Lower lobe of right lung (tissue), 2 donors: ENCODE measurements around the gene SWT1. TPM values are rescaled to one million over a fixed set of nuclear protein-coding genes. Genes with fewer than 3 reads are reported as not detected.

Experiments
- ATAC-seq, 2 donors: fragments of 200-7000 bp; cut with Tn5 transposase; one replicate each; pipeline ENCODE4 v1.9.1; 2020 to 2022; ENCODE audit warnings: mild to moderate bottlenecking in 2 of 2, moderate library complexity in 2 of 2
- DNase-seq: peaks from one replicate; pipeline ENCODE4 v3.0.0-alpha.2; 2020
- H3K27ac ChIP-seq: fragments of 200-600 bp; one replicate; pipeline ENCODE4 v1.8.0; 2022
- H3K27me3 ChIP-seq: fragments of 200-600 bp; one replicate; pipeline ENCODE4 v1.8.0; 2022; ENCODE audit warnings: low read depth
- H3K36me3 ChIP-seq: fragments of 200-600 bp; one replicate; pipeline ENCODE4 v1.8.0; 2022; ENCODE audit warnings: mild to moderate bottlenecking
- H3K4me1 ChIP-seq: fragments of 200-600 bp; one replicate; pipeline ENCODE4 v1.8.0; 2022
- H3K4me3 ChIP-seq: fragments of 200-600 bp; one replicate; pipeline ENCODE4 v1.8.0; 2022; ENCODE audit warnings: mild to moderate bottlenecking
- H3K9me3 ChIP-seq: fragments of 200-600 bp; one replicate; pipeline ENCODE4 v1.8.0; 2022
- CTCF ChIP-seq: fragments of 200-600 bp; IDR thresholded peaks from one replicate; pipeline ENCODE4 v1.8.0; 2022; ENCODE audit warnings: antibody characterized with exemption, mild to moderate bottlenecking
- intact Hi-C: fragments of 100-400 bp; cut with DNase I; formaldehyde crosslinking; loops from one replicate; pipeline ENCODE4 v1.11.0; 2022
- total RNA-seq: library from RNA; stranded (reverse); fragmentation: NEBNext Ultra II Directional; extraction: Animal tissue kit (Norgen Biotek cat#: 25700); gene quantifications from one replicate; pipeline ENCODE4 v1.2.1, GENCODE V29; 2021
- donor health status: DM: no; HTN: yes; CAD: no; lungs with severe emphysema.

SWT1 gene
- total RNA-seq, 1 donor from 2014 or later = 7.4 TPM

- peak; percentile 64 for DNase-seq
- no peaks in the 10 kb centered on the region for H3K9me3 ChIP-seq
- TF ChIP-seq CTCF = no peak
- H3K4me1 ChIP-seq = peaks cover 12% of the 10 kb centered on the region
- H3K4me3 ChIP-seq = no peak overlapping the region
- no peaks in the 10 kb centered on the region for H3K36me3 ChIP-seq
- ATAC-seq = peak; percentile 86 to 88
- peak overlapping the region; percentile 51 for H3K27ac ChIP-seq
- intact Hi-C loops = no loop called here
- H3K27me3 ChIP-seq = no peaks in the 10 kb centered on the region
Observed at GRCh38 chr1:185338719-185339622, 182.0 kb downstream of the SWT1 start.

DNA sequence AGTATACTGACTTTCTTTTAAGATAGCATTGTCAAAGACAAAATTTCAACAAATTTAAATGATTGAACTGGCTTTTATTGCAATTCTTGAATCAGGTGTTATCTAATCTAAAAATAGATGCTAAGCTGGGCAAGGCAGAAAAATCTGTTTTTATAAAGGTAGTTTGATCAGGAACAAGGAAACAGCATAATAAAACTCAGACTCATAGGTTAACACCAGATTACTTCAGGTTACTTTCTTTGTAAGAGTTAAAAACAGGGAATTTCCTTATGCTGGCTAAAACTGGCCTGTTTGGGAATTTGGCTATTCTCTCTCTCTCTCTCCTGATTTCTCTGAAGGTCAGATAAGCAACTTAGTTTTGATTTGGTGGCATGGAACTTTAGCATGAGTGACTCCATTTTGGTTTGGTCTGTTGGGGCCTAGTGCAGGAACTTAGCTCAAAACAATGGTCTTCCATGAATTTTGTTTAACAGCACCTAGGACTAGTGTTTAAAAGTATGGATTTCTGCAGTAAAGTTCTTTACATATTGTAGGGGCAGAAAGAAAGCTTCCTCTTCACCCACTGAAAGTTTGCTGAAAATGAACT is 184.3 kb downstream of the SWT1 start:
- Histone ChIP-seq H3K4me1 (peaks cover 12% of the 10 kb centered on the region), H3K9me3 (no peaks in the 10 kb centered on the region), H3K27me3 (no peaks in the 10 kb centered on the region), H3K27ac (no peak overlapping the region), H3K36me3 (no peaks in the 10 kb centered on the region), H3K4me3 (no peak overlapping the region)
- intact Hi-C loops = no loop called here
- ATAC-seq (no peak), DNase-seq (no peak)
- TF ChIP-seq CTCF = no peak

Other genes with a start within 250 kb of the SWT1 start
- 44.8 TPM for gene NIBAN1, start 182.7 kb upstream of the SWT1 start, total RNA-seq
- gene RNF2, start 111.6 kb upstream of the SWT1 start, total RNA-seq = 17.0 TPM
- 14.9 TPM for gene TRMT1L, start 214 bp upstream of the SWT1 start, total RNA-seq
- 79.9 TPM for gene IVNS1ABP, start 160.1 kb downstream of the SWT1 start, total RNA-seq